Transverse colon (tissue), 4 donors: ENCODE data around the gene RAB27A. TPM values are rescaled to one million over a fixed set of nuclear protein-coding genes. Genes with fewer than 3 reads are reported as not detected.

Source experiments
- DNase-seq: peaks from one replicate; pipeline ENCODE4 v3.0.0-alpha.2; 2019
- H3K27ac ChIP-seq, 4 donors: fragments of 200-600 bp; sonication (generic); 2 replicates each; pipeline ENCODE4 v1.5.1; 2016 to 2018; ENCODE audit warnings: inconsistent platforms in 4 of 4
- H3K27me3 ChIP-seq: fragments of 200-600 bp; sonication (generic); 2 replicates; pipeline ENCODE4 v1.5.1; 2017; ENCODE audit warnings: inconsistent platforms
- H3K36me3 ChIP-seq, 4 donors: fragments of 200-600 bp; sonication (generic); 2 replicates each; pipeline ENCODE4 v1.5.1; 2017 to 2019; ENCODE audit warnings: inconsistent platforms in 4 of 4
- H3K4me1 ChIP-seq, 4 donors: fragments of 200-600 bp; sonication (generic); 2 replicates each; pipeline ENCODE4 v1.5.1; 2017 to 2020; ENCODE audit warnings: inconsistent platforms in 4 of 4
- H3K4me3 ChIP-seq, 4 donors: fragments of 200-600 bp; sonication (generic); 1 replicate in 1 of 4; 2 replicates in 3 of 4; pipeline versions ENCODE4 v1.5.1 to v1.6.1; 2017 to 2019; ENCODE audit warnings: inconsistent platforms in 4 of 4
- H3K9me3 ChIP-seq, 2 donors: fragments of 200-600 bp; sonication (generic); 2 replicates each; pipeline ENCODE4 v1.5.1; 2017 to 2019; ENCODE audit warnings: inconsistent platforms in 2 of 2
- EP300 ChIP-seq: sonication (generic); formaldehyde crosslinking; IDR thresholded peaks from one replicate; pipeline ENCODE4 v1.6.1; 2017; ENCODE audit warnings: antibody characterized with exemption, low read depth
- POLR2A ChIP-seq: fragments of 450-650 bp; IDR thresholded peaks from one replicate; pipeline ENCODE4 v1.6.1; 2016; ENCODE audit warnings: antibody characterized with exemption, mild to moderate bottlenecking, moderate library complexity
- POLR2AphosphoS5 ChIP-seq, 3 donors: sonication (generic); formaldehyde crosslinking; IDR thresholded peaks; one replicate each; pipeline ENCODE4 v1.6.1; 2016; ENCODE audit warnings: antibody characterized with exemption in 3 of 3
- WGBS, 2 donors: methylation state at CpG; one replicate each; pipeline ENCODE4 v1.1.5; 2018; ENCODE audit warnings: low coverage in 1 of 2; 5-methylcytosine and 5-hydroxymethylcytosine counted together
- in situ Hi-C, 4 donors: fragments of 200-750 bp; cut with MboI; loops; one replicate each; pipeline versions ENCODE4 v1.15.0 to v1.15.1; 2017; ENCODE audit warnings: low sequenced_read_pairs in 3 of 4, low pct_ligation_motif_present in 1 of 4, low pct_unique_long_range_greater_than_20kb in 1 of 4
- intact Hi-C: fragments of 100-400 bp; cut with DNase I; formaldehyde crosslinking; loops from one replicate; pipeline ENCODE4 v1.15.1; 2023; ENCODE audit warnings: low total_unique reads
- total RNA-seq, 4 donors: library from RNA; depleted of rRNA; stranded (reverse); fragments of >200 nt; gene quantifications; one replicate each; pipeline ENCODE4 v1.1.0, GENCODE V29; 2016
- TF ChIP-seq, protein P1 (sequence below), 5 experiments: fragments of 200-600 bp in 3 of 5; fragments of 450-650 bp in 2 of 5; sonication (generic) in 3 of 5; IDR thresholded peaks; 1 replicate in 2 of 5; 2 replicates in 3 of 5; pipeline ENCODE4 v1.5.1; 2016 to 2017; ENCODE audit warnings: antibody characterized with exemption in 5 of 5, inconsistent platforms in 3 of 5, mild to moderate bottlenecking in 2 of 5, moderate library complexity in 1 of 5

Gene RAB27A
- total RNA-seq, 4 donors from 2014 or later = 9.4 to 65.7 (median 24.1) TPM

DNA sequence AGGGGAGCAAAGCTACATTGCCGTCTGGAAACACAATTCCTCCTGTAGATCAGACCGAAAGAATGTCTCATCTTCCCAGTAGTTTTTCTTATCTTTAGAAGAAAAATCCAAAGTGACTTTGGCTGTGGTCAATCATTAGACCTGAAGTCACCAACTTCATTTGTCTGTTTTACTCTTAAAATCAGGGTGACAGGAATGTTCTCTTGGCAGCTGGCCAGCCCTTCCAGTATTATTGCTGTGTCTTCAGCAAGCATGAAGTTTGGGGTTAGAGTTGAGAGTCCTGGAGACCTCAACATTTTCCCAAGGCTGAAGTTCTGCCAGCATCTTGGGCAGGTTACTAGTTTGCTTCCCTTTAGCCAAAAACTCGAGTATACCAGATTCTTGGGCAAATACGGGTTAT is 125.3 kb downstream of the RAB27A start:
- Histone ChIP-seq H3K27ac (no peak overlapping the region), H3K4me1 (no peaks in the 10 kb centered on the region), H3K4me3 (no peak overlapping the region), H3K27me3 (no peaks in the 10 kb centered on the region), H3K9me3 (no peaks in the 10 kb centered on the region), H3K36me3 (no peaks in the 10 kb centered on the region)
- WGBS, 2 donors = 63 to 82% methylated on average over 3 to 4 of the region's 4 CpGs
- TF ChIP-seq, protein P1, sequence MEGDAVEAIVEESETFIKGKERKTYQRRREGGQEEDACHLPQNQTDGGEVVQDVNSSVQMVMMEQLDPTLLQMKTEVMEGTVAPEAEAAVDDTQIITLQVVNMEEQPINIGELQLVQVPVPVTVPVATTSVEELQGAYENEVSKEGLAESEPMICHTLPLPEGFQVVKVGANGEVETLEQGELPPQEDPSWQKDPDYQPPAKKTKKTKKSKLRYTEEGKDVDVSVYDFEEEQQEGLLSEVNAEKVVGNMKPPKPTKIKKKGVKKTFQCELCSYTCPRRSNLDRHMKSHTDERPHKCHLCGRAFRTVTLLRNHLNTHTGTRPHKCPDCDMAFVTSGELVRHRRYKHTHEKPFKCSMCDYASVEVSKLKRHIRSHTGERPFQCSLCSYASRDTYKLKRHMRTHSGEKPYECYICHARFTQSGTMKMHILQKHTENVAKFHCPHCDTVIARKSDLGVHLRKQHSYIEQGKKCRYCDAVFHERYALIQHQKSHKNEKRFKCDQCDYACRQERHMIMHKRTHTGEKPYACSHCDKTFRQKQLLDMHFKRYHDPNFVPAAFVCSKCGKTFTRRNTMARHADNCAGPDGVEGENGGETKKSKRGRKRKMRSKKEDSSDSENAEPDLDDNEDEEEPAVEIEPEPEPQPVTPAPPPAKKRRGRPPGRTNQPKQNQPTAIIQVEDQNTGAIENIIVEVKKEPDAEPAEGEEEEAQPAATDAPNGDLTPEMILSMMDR (IDR thresholded peaks at IDR 0.05) = no peak
- TF ChIP-seq POLR2A (no peak), EP300 (no peak), POLR2AphosphoS5 (IDR thresholded peaks at IDR 0.05) (no peak)
- DNase-seq = no peak
- intact Hi-C loops (no loop called here), in situ Hi-C loops (no loop called here)

Other genes with a start within 250 kb of the RAB27A start
- gene RSL24D1, start 92.9 kb downstream of the RAB27A start, total RNA-seq = 10 to 100 TPM; 10.1 to 65.3 (median 29.9) TPM
- gene PIGBOS1, start 29.3 kb upstream of the RAB27A start, total RNA-seq = 10 to 100 TPM in 2 of 4 donors, not detected in 2; 14.2 to 14.8 TPM
- gene PIGB, start 29.4 kb upstream of the RAB27A start, total RNA-seq = 10 to 100 TPM in 3 of 4 donors, under 1 TPM in 1; 0.60 to 15.3 (median 14.5) TPM
- 10 to 100 TPM in 3 of 4 donors, 1 to 10 TPM in 1; 8.6 to 69.5 (median 52.6) TPM for gene CCPG1, start 118.5 kb upstream of the RAB27A start, total RNA-seq
- gene PIERCE2, start 118.7 kb upstream of the RAB27A start, total RNA-seq = 10 to 100 TPM in 1 of 4 donors, 1 to 10 TPM in 2, not detected in 1; 3.5 to 14.9 (median 3.8) TPM
- under 1 TPM in 1 of 4 donors, not detected in 3; 0.80 TPM for gene DNAAF4, start 218.4 kb upstream of the RAB27A start, total RNA-seq